Endothelial cell (in vitro differentiated cells): ENCODE measurements around the gene FUT9. TPM values are rescaled to one million over a fixed set of nuclear protein-coding genes. Genes with fewer than 3 reads are reported as not detected.

Experiments used
- DNase-seq: peaks from one replicate; pipeline ENCODE4 v3.0.0; 2021; ENCODE audit warnings: low spot score
- H3K27ac Mint-ChIP-seq: one replicate; pipeline ENCODE4 v1.8.0; 2021; ENCODE audit warnings: mixed read lengths, inconsistent platforms; ENCODE audit not compliant: unreplicated experiment
- H3K27me3 Mint-ChIP-seq: one replicate; pipeline ENCODE4 v1.8.0; 2021; ENCODE audit warnings: mild to moderate bottlenecking, moderate library complexity, mixed read lengths, inconsistent platforms; ENCODE audit not compliant: unreplicated experiment
- H3K36me3 Mint-ChIP-seq: one replicate; pipeline ENCODE4 v1.8.0; 2021; ENCODE audit warnings: mild to moderate bottlenecking, low read depth, mixed read lengths, inconsistent platforms; ENCODE audit not compliant: unreplicated experiment
- H3K4me1 Mint-ChIP-seq: one replicate; pipeline ENCODE4 v1.8.0; 2021; ENCODE audit warnings: mild to moderate bottlenecking, mixed read lengths, inconsistent platforms; ENCODE audit not compliant: unreplicated experiment
- H3K4me3 Mint-ChIP-seq: one replicate; pipeline ENCODE4 v1.8.0; 2021; ENCODE audit warnings: mild to moderate bottlenecking, mixed read lengths, inconsistent platforms; ENCODE audit not compliant: unreplicated experiment
- H3K9me3 Mint-ChIP-seq: one replicate; pipeline ENCODE4 v1.8.0; 2021; ENCODE audit warnings: mixed read lengths, inconsistent platforms; ENCODE audit not compliant: unreplicated experiment
- total RNA-seq: library from RNA; stranded (reverse); fragmentation: NEBNext Ultra II Directional; extraction: Animal tissue kit (Norgen Biotek cat#: 25700); gene quantifications from one replicate; pipeline ENCODE4 v1.2.1, GENCODE V29; 2021; ENCODE audit not compliant: unreplicated experiment
- TF ChIP-seq, protein P1 (sequence below): fragments of 200-600 bp; sonication (generic); IDR thresholded peaks from one replicate; pipeline ENCODE4 v1.5.0; 2021; ENCODE audit warnings: antibody characterized with exemption; ENCODE audit not compliant: unreplicated experiment

The FUT9 gene
- total RNA-seq, 1 donor from 2014 or later = 5.7 TPM

- Mint-ChIP-seq H3K4me1 (peaks cover 2% of the 10 kb centered on the region), H3K27me3 (no peaks in the 10 kb centered on the region), H3K36me3 (no peaks in the 10 kb centered on the region), H3K4me3 (no peak overlapping the region), H3K9me3 (no peaks in the 10 kb centered on the region), H3K27ac (no peak overlapping the region)
- no peak for DNase-seq
- TF ChIP-seq, protein P1, sequence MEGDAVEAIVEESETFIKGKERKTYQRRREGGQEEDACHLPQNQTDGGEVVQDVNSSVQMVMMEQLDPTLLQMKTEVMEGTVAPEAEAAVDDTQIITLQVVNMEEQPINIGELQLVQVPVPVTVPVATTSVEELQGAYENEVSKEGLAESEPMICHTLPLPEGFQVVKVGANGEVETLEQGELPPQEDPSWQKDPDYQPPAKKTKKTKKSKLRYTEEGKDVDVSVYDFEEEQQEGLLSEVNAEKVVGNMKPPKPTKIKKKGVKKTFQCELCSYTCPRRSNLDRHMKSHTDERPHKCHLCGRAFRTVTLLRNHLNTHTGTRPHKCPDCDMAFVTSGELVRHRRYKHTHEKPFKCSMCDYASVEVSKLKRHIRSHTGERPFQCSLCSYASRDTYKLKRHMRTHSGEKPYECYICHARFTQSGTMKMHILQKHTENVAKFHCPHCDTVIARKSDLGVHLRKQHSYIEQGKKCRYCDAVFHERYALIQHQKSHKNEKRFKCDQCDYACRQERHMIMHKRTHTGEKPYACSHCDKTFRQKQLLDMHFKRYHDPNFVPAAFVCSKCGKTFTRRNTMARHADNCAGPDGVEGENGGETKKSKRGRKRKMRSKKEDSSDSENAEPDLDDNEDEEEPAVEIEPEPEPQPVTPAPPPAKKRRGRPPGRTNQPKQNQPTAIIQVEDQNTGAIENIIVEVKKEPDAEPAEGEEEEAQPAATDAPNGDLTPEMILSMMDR = no peak
Observed at GRCh38 chr6:96153775-96154174, 138.0 kb downstream of the FUT9 start.

DNA sequence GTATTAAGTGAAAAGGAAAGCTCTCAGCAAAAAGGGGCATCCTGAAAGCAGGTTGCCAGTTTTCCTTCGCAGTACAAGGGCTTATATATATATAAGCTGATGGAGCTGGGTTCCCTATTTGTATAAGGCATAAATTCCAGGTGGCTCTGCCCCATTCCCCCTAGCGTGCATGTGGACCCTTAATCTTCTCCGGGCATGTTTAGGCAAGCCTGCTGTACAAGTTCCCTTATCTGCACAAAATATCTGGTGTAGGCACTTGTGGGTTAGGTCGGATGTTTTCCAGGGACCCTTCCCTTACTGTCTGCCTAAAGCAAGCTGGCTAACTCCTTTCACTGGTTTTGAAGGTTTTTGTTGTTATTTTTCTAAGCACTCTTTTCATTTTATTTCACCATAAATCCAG, 140.7 kb downstream of the FUT9 start:
- TF ChIP-seq, protein P1 = no peak
- no peak overlapping the region for H3K27ac Mint-ChIP-seq
- peaks cover under 1% of the 10 kb centered on the region for H3K4me1 Mint-ChIP-seq
- H3K36me3 Mint-ChIP-seq = no peaks in the 10 kb centered on the region
- no peaks in the 10 kb centered on the region for H3K27me3 Mint-ChIP-seq
- no peaks in the 10 kb centered on the region for H3K9me3 Mint-ChIP-seq
- H3K4me3 Mint-ChIP-seq = no peak overlapping the region
- DNase-seq = no peak

DNA sequence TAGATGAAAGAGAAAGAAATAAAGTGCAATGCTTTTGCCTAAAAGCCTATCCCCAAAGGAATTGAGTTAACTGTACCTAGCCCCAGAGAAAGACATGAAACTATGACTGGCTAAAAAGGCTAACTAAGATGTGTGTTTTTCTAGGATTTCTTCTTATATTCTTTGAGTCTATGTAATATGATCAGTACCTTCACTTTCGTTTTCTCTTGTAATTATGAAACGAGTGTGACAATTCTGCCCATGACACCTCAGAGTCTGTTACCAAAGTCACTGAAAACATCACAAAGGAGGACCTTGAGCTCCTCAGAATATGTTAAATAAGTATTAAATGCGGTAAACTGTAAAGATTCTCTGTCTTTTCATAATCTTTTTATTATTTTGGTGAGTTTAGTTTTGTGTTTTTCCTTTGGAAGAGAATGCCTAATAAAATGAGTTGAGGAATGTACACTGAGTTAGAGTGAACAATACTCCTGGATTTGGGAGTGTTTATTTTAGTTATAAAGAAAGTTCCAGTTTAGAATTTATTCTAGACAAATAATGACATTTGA, 141.3 kb downstream of the FUT9 start:
- DNase-seq = no peak
- Mint-ChIP-seq H3K9me3 (no peaks in the 10 kb centered on the region), H3K4me1 (no peaks in the 10 kb centered on the region), H3K36me3 (no peaks in the 10 kb centered on the region), H3K27ac (no peak overlapping the region), H3K4me3 (no peak overlapping the region), H3K27me3 (no peaks in the 10 kb centered on the region)
- TF ChIP-seq, protein P1 = no peak

- TF ChIP-seq, protein P1 = no peak
- no peak for DNase-seq
- Mint-ChIP-seq H3K27ac (no peak overlapping the region), H3K27me3 (no peaks in the 10 kb centered on the region), H3K9me3 (no peaks in the 10 kb centered on the region), H3K4me1 (peaks cover 5% of the 10 kb centered on the region), H3K36me3 (no peaks in the 10 kb centered on the region), H3K4me3 (no peak overlapping the region)
Observed at GRCh38 chr6:96162711-96163120, 146.9 kb downstream of the FUT9 start.

DNA sequence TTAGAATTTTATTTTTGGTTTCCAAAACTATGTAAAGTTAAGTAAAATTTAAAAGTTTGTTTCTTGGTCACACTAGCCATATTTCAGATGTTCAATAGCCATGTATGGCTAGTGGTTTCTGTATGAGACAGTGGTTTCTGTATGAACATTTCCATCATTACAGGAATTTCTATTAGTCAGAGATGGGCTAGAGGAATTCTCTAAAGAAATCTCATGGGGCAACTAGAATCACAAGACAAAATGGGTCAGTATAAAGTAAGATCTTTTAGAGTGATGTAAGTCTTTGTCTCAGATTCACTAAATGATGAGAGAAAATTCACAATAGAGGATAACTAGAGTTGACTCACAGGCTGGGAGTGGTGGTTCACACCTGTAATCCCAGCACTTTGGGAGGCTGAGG, 149.0 kb downstream of the FUT9 start:
- H3K27ac Mint-ChIP-seq = no peak overlapping the region
- H3K4me1 Mint-ChIP-seq = peaks cover 5% of the 10 kb centered on the region
- DNase-seq = no peak
- TF ChIP-seq, protein P1 = no peak
- no peaks in the 10 kb centered on the region for H3K36me3 Mint-ChIP-seq
- H3K9me3 Mint-ChIP-seq = no peaks in the 10 kb centered on the region
- H3K4me3 Mint-ChIP-seq = no peak overlapping the region
- H3K27me3 Mint-ChIP-seq = no peaks in the 10 kb centered on the region
